HepG2 (cell line): ENCODE data around the gene MRPS18C. TPM values are rescaled to one million over a fixed set of nuclear protein-coding genes. Genes with fewer than 3 reads are reported as not detected.

Experiments used
- ARHGAP35 ChIP-seq: sonication (generic); formaldehyde crosslinking; IDR thresholded peaks from 2 replicates; pipeline ENCODE4 v1.9.0; 2022; ENCODE audit warnings: mild to moderate bottlenecking, inconsistent platforms, moderate library complexity, missing genetic modification reagents, borderline replicate concordance
- FOXO1 ChIP-seq: sonication (generic); formaldehyde crosslinking; IDR thresholded peaks from 2 replicates; pipeline ENCODE4 v1.4.0; 2020; ENCODE audit warnings: missing genetic modification reagents
- HMGXB4 ChIP-seq, 2 experiments: sonication (generic) in 1 of 2; formaldehyde crosslinking in 1 of 2; IDR thresholded peaks; 2 replicates each; pipeline versions ENCODE4 v1.4.0 to v1.6.1; 2018 to 2020; ENCODE audit warnings: missing genetic modification reagents in 2 of 2, borderline replicate concordance in 1 of 2, low read depth in 1 of 2, mild to moderate bottlenecking in 1 of 2, missing biosample characterization in 1 of 2
- HNRNPLL ChIP-seq: fragments of 200-400 bp; formaldehyde crosslinking; IDR thresholded peaks from 2 replicates; pipeline ENCODE4 v1.6.1; 2017; ENCODE audit warnings: mild to moderate bottlenecking, low read depth, low read length; ENCODE audit not compliant: poor library complexity, severe bottlenecking
- NFAT5 ChIP-seq: sonication (generic); formaldehyde crosslinking; IDR thresholded peaks from 2 replicates; pipeline ENCODE4 v1.4.0; 2020; ENCODE audit warnings: missing genetic modification reagents
- SAP130 ChIP-seq: IDR thresholded peaks from 2 replicates; pipeline ENCODE4 v1.6.1; 2016; ENCODE audit warnings: low read depth
- SIN3B ChIP-seq: fragments of 150-350 bp; IDR thresholded peaks from 2 replicates; pipeline ENCODE4 v1.6.1; 2014; ENCODE audit warnings: low read length
- STAT5B ChIP-seq: sonication (generic); formaldehyde crosslinking; IDR thresholded peaks from 2 replicates; pipeline ENCODE4 v1.4.0; 2020; ENCODE audit warnings: missing genetic modification reagents
- TOE1 ChIP-seq: sonication (generic); formaldehyde crosslinking; IDR thresholded peaks from 2 replicates; pipeline ENCODE4 v1.4.0; 2020; ENCODE audit warnings: mild to moderate bottlenecking, missing genetic modification reagents
- UBTF ChIP-seq: sonication (generic); formaldehyde crosslinking; IDR thresholded peaks from 2 replicates; pipeline ENCODE4 v1.4.0; 2020; ENCODE audit warnings: mild to moderate bottlenecking, missing genetic modification reagents
- ZNF280B ChIP-seq: sonication (generic); formaldehyde crosslinking; IDR thresholded peaks from 2 replicates; pipeline ENCODE4 v1.5.0; 2020; ENCODE audit warnings: missing genetic modification reagents, mild to moderate bottlenecking, borderline replicate concordance
- ZNF512B ChIP-seq: sonication (generic); formaldehyde crosslinking; IDR thresholded peaks from 2 replicates; pipeline ENCODE4 v1.5.1; 2020; ENCODE audit warnings: missing genetic modification reagents, mild to moderate bottlenecking, borderline replicate concordance
- polyA plus RNA-seq, 8 experiments: library from polyadenylated mRNA; depleted of rRNA in 3 of 8; stranded (reverse) in 7 of 8; unstranded in 1 of 8; fragments of >200 nt; fragmentation: Illumina TruSeq in 4 of 8; extraction: Trizol in 4 of 8; gene quantifications; 2 replicates each; pipeline versions ENCODE4 v1.2.1 to v1.2.3, GENCODE V29; 2011 to 2016; ENCODE audit warnings: low read depth in 4 of 8, missing spikeins in 1 of 8, mixed read lengths in 1 of 8; ENCODE audit not compliant: insufficient read depth in 1 of 8
- total RNA-seq, 5 experiments: library from RNA; depleted of rRNA; stranded (reverse); fragments of >200 nt; fragmentation: Illumina TruSeq; extraction: Trizol; gene quantifications; 2 replicates each; pipeline ENCODE4 v1.2.3, GENCODE V29; 2016; ENCODE audit warnings: low read depth in 1 of 5

MRPS18C gene
- total and polyA plus RNA-seq, 2 of the 13 experiments (the other 11 are each of a cell fraction or from before 2014, with no cell fraction given) = 45.4 to 124 TPM

- TF ChIP-seq ZNF512B (no peak), HMGXB4 (CRISPR knock-in tag; IDR thresholded peaks at IDR 0.05; ENCODE audit: borderline replicate concordance in 1 of 2, low read depth in 1 of 2) (peak; percentile 50 to 69; a peak in 2 of 4 replicates), STAT5B (CRISPR knock-in tag) (no peak), FOXO1 (CRISPR knock-in tag) (no peak), SAP130 (CRISPR knock-in tag) (peak; percentile 80), ZNF280B (CRISPR knock-in tag) (peak; percentile 91), HNRNPLL (peak; percentile 95), NFAT5 (CRISPR knock-in tag) (peak; percentile 20; the same call in 1 of the 2 replicates), SIN3B (no peak; the same call in 1 of the 2 replicates), TOE1 (CRISPR knock-in tag) (no peak), UBTF (CRISPR knock-in tag) (peak; percentile 93), ARHGAP35 (CRISPR knock-in tag) (peak; percentile 86; the same call in 1 of the 2 replicates)
These were observed 28.9 kb downstream of the MRPS18C start, which contains the start of gene ABRAXAS1 (continued) for GRCh38 chr4:83484500-83485461.
